SW480 (cell line): ENCODE measurements around the gene DYRK1A.
"Not testable (repeated sequence)": the region's sequence is repeated elsewhere in the genome, so short reads cannot be mapped to it uniquely, and the experiment has no call there.

Experiments
- DNase-seq: peaks from one replicate; pipeline ENCODE4 v3.0.0-alpha.2; 2016; ENCODE audit warnings: low spot score

DYRK1A gene

DNA sequence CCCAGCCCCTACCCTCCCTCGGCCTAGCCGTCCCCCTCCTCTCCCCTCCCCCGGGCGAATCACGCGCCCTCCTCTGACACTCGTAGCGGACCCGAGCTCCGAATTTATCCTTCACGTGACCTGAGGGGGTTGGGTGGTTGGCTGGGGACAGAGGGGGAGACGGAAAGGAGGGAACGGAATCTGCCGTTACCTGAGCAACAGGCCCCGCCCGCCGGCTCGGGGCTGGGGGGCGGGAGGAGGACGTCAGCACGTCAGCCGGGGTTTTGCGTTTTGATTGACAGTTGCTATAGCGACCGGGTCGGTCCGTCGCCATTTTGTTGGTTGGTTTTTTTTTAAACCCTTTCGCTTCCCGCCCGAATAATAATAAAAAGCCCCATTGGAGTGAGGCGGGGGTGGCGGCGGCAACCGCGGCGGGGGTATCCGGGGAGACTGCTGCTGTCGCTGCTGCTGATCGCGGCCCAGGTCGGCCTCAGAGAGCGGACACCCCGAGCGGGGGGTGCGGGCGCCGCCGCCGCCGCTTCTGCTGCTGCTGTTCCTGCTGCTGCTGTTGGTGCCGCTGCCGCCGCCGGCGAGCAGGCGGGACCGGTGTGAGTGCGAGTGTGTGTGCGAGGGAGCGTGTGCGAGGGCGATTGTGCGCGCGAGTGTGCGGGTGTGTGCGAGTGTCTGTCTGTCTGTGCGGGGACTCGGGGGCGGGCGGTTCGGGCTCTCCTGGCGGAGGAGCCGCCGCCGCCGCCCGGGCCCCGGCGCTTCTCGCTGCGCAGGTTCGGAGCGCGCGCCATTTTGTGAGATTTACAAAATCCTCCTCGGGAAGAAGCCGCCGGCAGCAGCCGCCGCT, at the start of gene DYRK1A:
Gene DYRK1A, plus strand, starts transcription at position 292 of the 835 bp plus-strand sequence. CDS start 53,602 bp downstream, outside the sequence.
- peak; percentile 99 for DNase-seq

- no peak for DNase-seq
Measured at GRCh38 chr21:37319551-37319950, 47.0 kb upstream of the DYRK1A start.

DNA sequence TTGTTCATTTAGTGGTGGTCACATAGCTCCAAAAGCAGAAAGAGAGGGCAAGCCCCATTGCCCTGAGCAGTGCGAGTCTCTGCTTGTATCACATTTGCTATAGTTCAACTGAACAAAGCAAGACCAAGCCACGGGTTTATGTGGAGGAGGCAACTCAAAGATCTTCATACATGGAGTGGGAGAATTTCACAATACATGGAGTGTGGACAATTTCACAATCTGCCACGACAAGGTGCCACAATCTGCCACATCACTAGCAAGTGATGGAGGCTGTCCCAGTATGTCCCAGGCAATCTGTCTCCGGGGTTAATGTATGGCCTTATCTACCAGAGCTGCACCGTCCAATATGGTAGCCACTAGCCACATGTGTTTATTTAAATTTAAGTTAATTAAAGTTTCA, 44.5 kb upstream of the DYRK1A start:
- DNase-seq: no peak

- DNase-seq: no peak
Measured at GRCh38 chr21:37324558-37324957, 42.0 kb upstream of the DYRK1A start.

DNA sequence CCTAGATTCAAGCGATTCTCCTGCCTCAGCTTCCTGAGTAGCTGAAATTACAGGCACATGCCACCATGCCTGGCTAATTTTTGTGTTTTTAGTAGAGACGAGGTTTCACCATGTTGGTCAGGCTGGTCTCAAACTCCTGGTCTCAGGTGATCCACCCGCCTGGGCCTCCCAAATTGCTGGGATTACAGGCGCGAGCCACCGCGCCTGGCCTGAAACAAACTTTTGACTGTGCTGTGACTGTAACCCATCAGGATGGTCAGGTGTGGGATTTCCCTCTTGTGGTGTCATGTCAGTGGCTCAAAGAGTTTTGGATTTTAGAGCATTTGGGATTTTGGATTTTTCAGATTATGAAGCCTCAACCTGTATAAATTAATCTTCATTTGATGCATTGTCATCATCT, 38.4 kb upstream of the DYRK1A start:
- not testable (repeated sequence) for DNase-seq

DNA sequence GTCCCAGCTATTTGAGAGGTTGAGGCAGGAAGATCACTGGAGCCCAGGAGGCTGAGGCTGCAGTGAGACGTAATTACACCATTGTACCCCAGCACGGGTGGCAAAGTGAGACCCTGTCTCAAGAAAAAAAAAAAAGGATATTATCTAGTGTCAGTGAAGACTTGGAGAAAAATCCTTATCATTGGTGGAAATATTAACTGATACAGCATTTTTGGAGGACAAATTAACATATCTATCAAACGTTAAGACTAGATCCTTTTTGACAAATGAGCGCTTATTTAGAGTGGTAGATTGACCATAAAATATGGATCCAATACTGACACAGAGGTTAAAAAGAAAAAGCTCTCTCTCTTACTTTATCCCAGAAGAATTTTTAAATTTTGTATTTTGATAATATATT, 35.2 kb upstream of the DYRK1A start:
- DNase-seq: no peak

GRCh38 chr21:37335053-37335452, 31.5 kb upstream of the DYRK1A start:
- no peak for DNase-seq

DNA sequence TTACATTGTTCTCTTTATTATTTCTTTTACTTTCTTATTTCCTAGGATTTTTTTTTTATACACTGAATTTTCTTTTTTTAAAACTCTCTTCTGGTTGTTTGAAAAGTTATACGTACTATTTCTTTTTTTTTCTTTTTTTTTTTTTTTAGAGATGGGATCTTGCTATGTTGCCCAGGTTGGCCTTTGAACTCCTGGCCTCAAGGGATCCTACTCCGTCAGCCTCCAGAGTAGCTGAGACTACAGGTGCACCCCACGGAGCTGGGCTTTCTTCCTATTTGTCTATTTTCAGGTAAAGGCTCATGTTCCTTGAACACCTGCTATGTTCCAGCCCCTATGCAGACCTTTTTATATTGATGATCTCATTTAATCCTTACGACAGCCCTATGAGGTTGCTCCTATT, 29.4 kb upstream of the DYRK1A start:
- no peak for DNase-seq

GRCh38 chr21:37337831-37338230, 28.7 kb upstream of the DYRK1A start:
- DNase-seq: no peak

DNA sequence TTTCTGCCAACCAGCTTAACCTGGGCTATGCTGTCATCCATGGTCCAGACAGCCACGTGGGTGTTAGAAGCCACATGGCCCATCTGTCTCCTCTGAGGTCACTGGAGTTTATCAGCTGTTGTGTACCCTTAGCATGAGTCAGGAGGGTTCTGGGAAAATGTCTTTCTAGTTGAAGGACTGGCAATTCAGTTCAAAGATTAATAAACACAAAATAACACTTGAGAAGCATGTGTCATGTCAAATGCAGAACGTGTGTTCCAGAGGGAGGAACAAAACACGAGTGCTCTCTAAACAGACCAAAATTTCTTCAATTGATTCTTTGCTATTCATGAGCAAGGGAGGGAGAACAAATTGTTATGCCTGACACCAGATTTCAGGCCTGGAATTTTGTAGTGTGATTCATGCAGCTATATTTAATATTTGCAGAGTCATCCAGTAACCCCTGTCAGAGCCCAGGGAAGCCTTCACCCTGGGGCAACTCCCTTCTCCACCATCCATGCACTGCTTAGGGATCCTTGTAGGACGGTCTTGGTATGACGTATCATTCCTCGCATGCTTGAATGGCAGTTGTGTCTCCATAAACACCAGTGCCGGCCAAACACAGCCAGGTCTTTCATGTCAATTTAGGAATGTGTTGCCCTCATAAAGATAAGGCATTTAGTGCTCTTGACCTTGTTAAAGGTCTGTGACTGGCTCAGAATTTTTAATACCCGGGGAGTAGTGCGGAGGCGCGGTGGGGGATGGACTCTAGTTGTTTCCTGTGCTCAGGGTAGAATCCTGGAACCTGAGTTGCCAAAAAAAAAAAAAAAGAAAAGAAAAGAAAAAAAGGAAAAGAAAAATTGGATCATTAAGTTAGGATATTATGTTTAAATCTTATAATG, 27.7 kb upstream of the DYRK1A start:
- DNase-seq: peak; percentile 78

DNA sequence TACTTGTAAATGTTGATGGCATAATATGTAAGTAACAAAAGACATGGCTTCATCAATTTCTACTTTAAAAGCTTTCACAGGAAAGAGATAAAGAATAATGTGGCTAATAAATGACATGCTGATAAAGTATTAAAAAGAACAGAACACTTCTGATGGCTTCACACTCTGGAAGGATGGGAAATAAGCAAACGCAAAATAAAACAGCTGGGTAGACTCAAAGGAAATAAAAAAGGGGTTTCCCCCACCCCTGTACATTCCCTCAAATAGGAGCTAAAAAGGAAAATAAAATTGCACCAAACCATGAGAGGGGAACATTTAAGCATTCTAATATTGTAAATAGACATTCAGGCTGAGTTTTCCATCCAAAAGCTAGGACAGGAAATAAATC, 27.0 kb upstream of the DYRK1A start:
- no peak for DNase-seq

DNA sequence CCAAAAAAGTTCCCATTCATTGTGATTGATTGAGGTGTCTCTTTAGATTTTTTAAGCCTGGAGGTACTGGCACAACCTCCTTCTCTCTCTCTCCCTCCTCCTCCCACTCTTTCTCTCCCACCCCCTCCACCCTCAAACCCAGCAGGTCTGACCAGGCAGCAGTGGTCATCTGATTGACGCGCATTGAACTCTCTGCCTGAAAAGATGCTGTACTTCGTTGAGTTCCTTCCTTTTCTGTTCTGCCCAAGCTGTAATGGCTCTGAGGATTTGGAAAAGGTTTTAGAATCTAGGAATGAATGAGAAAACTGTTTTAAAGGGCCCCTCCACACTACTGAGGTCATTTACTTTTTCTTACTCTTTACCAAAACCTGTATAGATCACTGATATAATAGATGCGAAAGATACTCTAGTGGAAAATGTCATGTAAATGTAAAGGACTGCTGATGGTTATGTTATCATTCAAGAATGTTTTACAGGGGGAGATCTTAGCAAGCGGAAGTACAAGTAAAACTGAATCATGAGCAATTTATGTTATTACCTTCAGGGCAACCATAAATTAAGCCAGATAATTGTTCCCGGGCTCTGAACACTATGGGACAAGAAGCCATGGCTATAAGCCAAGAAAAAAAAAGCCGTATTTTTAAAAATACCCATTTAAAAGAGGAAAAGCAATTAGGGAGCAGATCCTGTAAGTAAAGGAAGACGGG, 25.2 kb upstream of the DYRK1A start:
- no peak for DNase-seq

GRCh38 chr21:37342046-37342632, 24.4 kb upstream of the DYRK1A start:
- DNase-seq: no peak

DNA sequence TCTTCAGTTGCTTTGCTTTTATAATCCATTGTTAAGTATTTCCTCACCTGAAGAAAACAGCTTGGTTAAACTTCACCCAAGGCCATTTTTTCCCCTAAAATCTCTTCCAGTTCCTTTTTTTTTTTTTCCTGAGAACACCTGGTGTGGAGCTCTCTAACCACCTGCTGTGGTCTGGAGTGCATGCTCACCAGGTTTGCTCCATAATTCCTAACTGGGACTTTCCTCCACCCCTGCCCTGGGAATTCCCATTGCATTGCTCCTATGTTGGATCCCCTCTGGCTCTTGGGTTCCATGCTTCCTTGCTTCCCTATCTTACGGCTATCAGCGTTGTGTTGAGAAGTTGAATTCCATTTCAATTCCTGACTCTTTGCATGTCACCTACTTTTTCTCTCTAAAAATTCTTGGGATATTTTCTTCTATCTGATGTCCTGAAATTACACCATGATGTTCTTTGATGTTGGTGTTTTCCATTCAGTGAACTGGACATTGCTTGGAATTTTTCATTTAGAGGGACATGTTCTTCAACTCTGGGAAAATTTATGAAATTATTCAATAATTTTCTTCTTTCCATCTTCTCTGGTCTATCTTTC, 19.6 kb upstream of the DYRK1A start:
- no peak for DNase-seq

DNA sequence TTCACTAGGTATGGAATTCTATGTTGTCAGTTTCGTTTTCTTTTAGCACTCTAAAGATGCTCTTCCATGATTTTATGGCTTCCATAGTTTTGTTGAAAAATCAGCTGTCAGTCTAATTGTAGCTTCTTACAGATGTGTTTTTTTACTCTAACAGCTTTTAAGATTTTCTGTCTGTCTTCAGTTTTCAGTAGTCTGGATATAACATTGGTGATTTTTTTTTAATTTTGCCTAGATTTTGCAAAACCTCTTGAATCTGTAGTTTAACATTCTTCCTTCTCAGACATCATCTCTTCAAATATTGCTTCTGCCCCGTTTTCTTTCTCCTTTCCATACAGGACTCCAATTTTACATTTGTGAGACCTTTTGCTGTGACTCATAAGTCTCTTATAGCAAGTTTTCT, 17.9 kb upstream of the DYRK1A start:
- peak; percentile 38 for DNase-seq

- DNase-seq: no peak
Measured at GRCh38 chr21:37350472-37350871, 16.1 kb upstream of the DYRK1A start.

GRCh38 chr21:37356706-37357105, 9.9 kb upstream of the DYRK1A start:
- no peak for DNase-seq

DNA sequence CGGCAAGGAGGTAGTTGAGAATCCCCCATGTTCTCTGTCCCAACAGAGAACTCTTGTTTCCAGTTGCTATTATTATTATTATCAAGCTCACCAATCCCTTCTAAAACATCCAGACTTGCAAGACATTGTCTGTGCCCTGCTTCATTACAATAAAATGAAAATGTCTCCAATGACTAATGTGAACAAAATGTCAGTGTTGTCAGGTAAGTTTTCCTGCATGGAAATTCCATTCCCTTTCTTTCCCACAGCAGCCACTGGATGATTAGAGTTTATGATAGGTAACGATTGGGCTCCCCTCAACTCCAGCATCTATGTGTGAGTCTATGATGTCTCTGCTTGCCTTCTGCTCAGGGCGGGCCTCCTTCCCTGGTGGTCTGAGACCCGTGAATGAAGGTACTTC, 8.9 kb upstream of the DYRK1A start:
- DNase-seq: peak; percentile 29

DNA sequence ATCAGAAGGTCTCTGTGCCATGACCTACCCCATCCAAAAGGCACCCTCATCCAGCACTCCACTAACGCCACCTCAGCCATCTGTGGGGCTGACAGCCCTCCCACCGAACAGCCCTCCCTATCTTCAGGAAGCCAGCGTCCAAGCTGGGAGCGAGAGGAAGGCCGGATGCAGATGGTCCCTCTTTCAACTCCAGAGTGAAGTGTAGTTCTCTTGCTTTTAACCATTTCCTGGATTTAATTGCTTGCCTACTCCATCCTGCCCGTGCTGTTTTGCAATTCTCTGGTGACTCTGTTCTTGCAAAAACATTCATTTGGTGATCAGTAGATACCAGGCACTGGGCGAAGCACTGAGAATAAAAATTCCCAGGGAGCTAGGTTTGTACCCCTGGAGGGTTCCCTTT, 8.2 kb upstream of the DYRK1A start:
- DNase-seq: no peak

GRCh38 chr21:37363936-37364335, 2.6 kb upstream of the DYRK1A start:
- DNase-seq: no peak

DNA sequence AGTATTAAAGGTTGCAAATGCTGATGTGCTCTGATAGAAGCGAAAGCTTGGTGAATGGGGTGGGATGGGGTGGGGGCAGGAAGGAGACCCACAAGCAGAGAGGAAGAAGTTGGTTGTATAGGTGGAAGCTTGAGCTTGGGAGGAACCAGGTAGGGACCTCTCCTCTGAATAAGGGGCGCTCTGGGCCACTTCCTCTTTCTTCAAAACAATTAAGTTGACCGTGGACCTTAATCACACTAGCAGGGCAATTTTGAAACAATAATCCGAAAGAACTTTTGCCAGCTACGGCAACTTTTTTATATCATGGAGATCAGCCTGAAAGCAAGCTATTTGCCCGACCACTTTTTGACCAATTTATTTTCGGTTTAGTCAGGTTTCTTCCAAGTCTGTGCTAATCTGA, 1.9 kb upstream of the DYRK1A start:
- no peak for DNase-seq
